ENCODE data around the gene RAPGEF6.
"Not testable (repeated sequence)": the region's sequence is repeated elsewhere in the genome, so short reads cannot be mapped to it uniquely, and the experiment has no call there.

DNA sequence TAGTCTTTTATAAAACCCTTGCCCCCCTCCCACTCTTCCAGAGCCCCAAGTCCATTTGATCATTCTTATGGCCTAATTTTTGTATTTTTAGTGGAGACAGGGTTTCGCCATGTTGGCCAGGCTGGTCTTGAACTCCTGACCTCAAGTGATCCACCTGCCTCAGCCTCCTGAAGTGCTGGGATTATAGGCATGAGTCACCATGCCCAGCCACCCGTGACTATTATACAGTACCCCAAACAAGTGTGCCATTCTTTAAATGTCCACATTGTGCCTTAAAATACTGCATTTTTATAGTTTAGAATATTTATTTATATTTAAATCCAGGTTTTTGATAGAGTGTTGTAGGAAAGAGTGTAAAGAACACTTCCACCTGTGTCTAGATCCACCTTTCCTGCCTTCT, 254.8 kb downstream of the RAPGEF6 start:
- TF ChIP-seq POLR2A (IDR thresholded peaks at IDR 0.05; ENCODE audit: low read depth, low read length); RAD21 (IDR thresholded peaks at IDR 0.05; ENCODE audit: low read length); RCOR1 (IDR thresholded peaks at IDR 0.05; ENCODE audit: insufficient replicate concordance, low read length); MXI1 (IDR thresholded peaks at IDR 0.05; ENCODE audit: borderline replicate concordance, low read depth, low read length): not testable (repeated sequence)
- TF ChIP-seq, protein P1, sequence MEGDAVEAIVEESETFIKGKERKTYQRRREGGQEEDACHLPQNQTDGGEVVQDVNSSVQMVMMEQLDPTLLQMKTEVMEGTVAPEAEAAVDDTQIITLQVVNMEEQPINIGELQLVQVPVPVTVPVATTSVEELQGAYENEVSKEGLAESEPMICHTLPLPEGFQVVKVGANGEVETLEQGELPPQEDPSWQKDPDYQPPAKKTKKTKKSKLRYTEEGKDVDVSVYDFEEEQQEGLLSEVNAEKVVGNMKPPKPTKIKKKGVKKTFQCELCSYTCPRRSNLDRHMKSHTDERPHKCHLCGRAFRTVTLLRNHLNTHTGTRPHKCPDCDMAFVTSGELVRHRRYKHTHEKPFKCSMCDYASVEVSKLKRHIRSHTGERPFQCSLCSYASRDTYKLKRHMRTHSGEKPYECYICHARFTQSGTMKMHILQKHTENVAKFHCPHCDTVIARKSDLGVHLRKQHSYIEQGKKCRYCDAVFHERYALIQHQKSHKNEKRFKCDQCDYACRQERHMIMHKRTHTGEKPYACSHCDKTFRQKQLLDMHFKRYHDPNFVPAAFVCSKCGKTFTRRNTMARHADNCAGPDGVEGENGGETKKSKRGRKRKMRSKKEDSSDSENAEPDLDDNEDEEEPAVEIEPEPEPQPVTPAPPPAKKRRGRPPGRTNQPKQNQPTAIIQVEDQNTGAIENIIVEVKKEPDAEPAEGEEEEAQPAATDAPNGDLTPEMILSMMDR (conservative IDR thresholded peaks at IDR 0.05; ENCODE audit: low read depth, low read length) = not testable (repeated sequence)

Measured in IMR-90 (cell line).